ENCODE measurements around the gene IPO7. TPM values are rescaled to one million over a fixed set of nuclear protein-coding genes. Genes with fewer than 3 reads are reported as not detected.

The IPO7 gene
- total RNA-seq, 1 donor from 2014 or later: 120 TPM

- intact Hi-C loops (cut with DNase I): no loop called here
- Histone ChIP-seq H3K27me3 (no peaks in the 10 kb centered on the region), H3K4me1 (no peaks in the 10 kb centered on the region), H3K27ac (no peak overlapping the region), H3K36me3 (peaks cover 73% of the 10 kb centered on the region), H3K9me3 (no peaks in the 10 kb centered on the region), H3K4me3 (no peak overlapping the region)
- TF ChIP-seq CTCF (IDR thresholded peaks at IDR 0.05): no peak
- no peak for DNase-seq
- ATAC-seq: no peak
Observed at GRCh38 chr11:9473408-9473807, 89.0 kb downstream of the IPO7 start.

GRCh38 chr11:9479899-9480298 lies 95.4 kb downstream of the IPO7 start:
- Histone ChIP-seq H3K9me3 (no peaks in the 10 kb centered on the region), H3K27ac (no peak overlapping the region), H3K27me3 (no peaks in the 10 kb centered on the region), H3K36me3 (peaks cover 75% of the 10 kb centered on the region), H3K4me1 (no peaks in the 10 kb centered on the region), H3K4me3 (no peak overlapping the region)
- DNase-seq: no peak
- no peak for TF ChIP-seq CTCF (IDR thresholded peaks at IDR 0.05)
- no peak for ATAC-seq
- intact Hi-C loops (cut with DNase I): no loop called here

GRCh38 chr11:9489080-9489765 lies 104.8 kb downstream of the IPO7 start:
- no peak for TF ChIP-seq CTCF (IDR thresholded peaks at IDR 0.05)
- Histone ChIP-seq H3K27me3 (no peaks in the 10 kb centered on the region), H3K27ac (no peak overlapping the region), H3K9me3 (no peaks in the 10 kb centered on the region), H3K36me3 (peaks cover 66% of the 10 kb centered on the region), H3K4me1 (no peaks in the 10 kb centered on the region), H3K4me3 (no peak overlapping the region)
- ATAC-seq: no peak
- intact Hi-C loops (cut with DNase I): no loop called here
- no peak for DNase-seq

- intact Hi-C loops (cut with DNase I): no loop called here
- H3K4me3 ChIP-seq: no peak overlapping the region
- peaks cover 73% of the 10 kb centered on the region for H3K36me3 ChIP-seq
Observed at GRCh38 chr11:9490376-9490775, 105.9 kb downstream of the IPO7 start.

GRCh38 chr11:9493492-9493891 lies 109.0 kb downstream of the IPO7 start:
- ATAC-seq (no peak), DNase-seq (no peak)
- intact Hi-C loops (cut with DNase I): no loop called here
- no peak for TF ChIP-seq CTCF (IDR thresholded peaks at IDR 0.05)
- Histone ChIP-seq H3K4me3 (no peak overlapping the region), H3K27me3 (no peaks in the 10 kb centered on the region), H3K9me3 (no peaks in the 10 kb centered on the region), H3K27ac (no peak overlapping the region), H3K36me3 (peaks cover 82% of the 10 kb centered on the region), H3K4me1 (no peaks in the 10 kb centered on the region)

More at GRCh38 chr11:9490376-9490775, 105.9 kb downstream of the IPO7 start:
- H3K4me1 ChIP-seq: no peaks in the 10 kb centered on the region
- H3K27ac ChIP-seq: no peak overlapping the region
- H3K9me3 ChIP-seq: no peaks in the 10 kb centered on the region
- TF ChIP-seq CTCF (IDR thresholded peaks at IDR 0.05): no peak
- DNase-seq (no peak), ATAC-seq (no peak)
- no peaks in the 10 kb centered on the region for H3K27me3 ChIP-seq

- no peak for ATAC-seq
- intact Hi-C loops (cut with DNase I): no loop called here
- no peak for DNase-seq
- Histone ChIP-seq H3K36me3 (peaks cover 82% of the 10 kb centered on the region), H3K27me3 (no peaks in the 10 kb centered on the region), H3K4me3 (no peak overlapping the region), H3K27ac (no peak overlapping the region), H3K4me1 (no peaks in the 10 kb centered on the region), H3K9me3 (no peaks in the 10 kb centered on the region)
- no peak for TF ChIP-seq CTCF (IDR thresholded peaks at IDR 0.05)
Observed at GRCh38 chr11:9494316-9494715, 109.9 kb downstream of the IPO7 start.
